IPS-NIHi11 (cell line): Measurements from ENCODE around the gene ZC2HC1B.
"Not testable (repeated sequence)": the region's sequence is repeated elsewhere in the genome, so short reads cannot be mapped to it uniquely, and the experiment has no call there.

Source experiments
- DNase-seq: peaks from one replicate; pipeline ENCODE4 v3.0.0; 2012; ENCODE audit warnings: mixed read lengths, low spot score

The ZC2HC1B gene, protein sequence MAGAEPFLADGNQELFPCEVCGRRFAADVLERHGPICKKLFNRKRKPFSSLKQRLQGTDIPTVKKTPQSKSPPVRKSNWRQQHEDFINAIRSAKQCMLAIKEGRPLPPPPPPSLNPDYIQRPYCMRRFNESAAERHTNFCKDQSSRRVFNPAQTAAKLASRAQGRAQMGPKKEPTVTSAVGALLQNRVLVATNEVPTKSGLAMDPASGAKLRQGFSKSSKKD

DNA sequence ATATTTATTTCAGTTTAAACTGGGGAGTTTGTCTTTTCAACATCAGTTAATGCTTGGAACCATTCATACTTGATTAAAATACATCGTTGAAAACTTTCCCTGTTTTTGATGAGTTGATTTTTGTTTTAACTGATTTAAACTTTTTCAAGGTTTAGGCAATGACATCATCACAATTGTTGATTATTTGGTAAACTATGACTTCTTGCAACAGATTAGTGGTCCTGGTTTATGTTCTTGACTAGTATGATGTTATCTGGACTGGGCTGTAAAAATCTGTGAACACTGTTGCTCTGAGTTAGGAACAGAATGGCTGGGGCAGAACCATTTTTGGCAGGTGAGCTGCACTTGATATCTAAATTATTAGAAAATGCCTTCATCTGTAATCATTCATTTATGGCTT is at the start of gene ZC2HC1B:
Gene ZC2HC1B (plus strand): TSS at position 241 of the 400 bp plus-strand sequence. CDS start 66 bp downstream, at position 307.
- DNase-seq = no peak

GRCh38 chr6:143817621-143818020 is 46.7 kb upstream of the ZC2HC1B start:
- DNase-seq = no peak

DNA sequence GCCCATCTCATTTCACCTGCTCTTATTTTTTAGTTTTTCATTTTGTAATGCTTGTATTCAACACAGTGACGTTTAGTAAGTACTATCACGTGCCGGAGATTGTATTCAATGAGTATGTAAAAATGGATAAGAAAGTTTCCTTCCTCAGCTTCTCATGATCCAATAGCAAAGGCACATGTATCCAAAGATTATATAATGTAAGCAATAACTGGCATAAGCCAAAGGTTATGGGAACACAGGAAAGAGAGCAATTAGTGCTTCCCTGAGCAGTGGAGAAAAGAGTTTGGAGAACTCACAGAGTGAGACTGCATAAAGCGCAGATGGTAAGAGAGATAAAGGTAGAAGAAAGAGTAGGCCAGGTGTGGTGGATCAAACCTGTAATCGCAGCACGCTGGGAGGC is 42.9 kb upstream of the ZC2HC1B start:
- DNase-seq = no peak

GRCh38 chr6:143822584-143823024 is 41.7 kb upstream of the ZC2HC1B start:
- no peak for DNase-seq

DNA sequence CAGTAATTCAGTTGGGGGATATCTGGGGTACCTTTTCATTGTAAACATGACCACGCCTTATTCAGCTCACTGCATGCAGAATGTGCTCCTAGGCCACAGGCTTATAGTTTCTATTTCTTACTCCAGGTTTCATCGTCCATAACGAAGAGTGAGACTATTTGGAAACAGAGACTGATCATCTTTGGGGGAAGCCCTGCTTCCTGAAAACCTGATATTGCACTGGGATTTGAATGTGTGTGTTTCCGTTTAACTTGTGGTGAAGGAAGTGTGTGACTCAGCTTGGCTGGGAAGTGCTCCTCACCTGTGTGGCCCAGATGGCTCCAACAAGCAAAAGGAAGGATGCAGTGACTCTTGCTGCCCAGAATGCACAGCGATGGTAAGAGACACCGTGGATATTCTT is 40.7 kb upstream of the ZC2HC1B start:
- DNase-seq = no peak

DNA sequence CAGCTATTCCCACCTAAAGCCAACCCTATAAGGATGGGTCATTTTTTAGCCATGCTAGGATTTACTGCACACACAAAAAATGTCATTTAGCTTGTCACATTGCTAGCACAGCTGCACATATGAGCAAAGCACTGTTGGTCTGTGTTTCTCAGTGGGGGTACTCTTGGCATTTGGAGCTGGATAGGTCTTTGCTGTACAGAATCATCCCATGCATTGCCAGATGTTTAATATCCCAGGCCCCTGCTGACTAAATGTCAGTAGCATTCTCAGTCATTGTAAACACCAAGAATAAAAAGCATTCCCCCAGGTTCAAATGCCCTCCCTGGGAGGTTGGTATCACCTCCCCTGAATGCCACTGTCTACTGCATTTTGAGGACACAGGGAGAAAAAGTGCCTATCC is 35.7 kb upstream of the ZC2HC1B start:
- no peak for DNase-seq

- no peak for DNase-seq
Measured at GRCh38 chr6:143836150-143836549, 28.1 kb upstream of the ZC2HC1B start.

DNA sequence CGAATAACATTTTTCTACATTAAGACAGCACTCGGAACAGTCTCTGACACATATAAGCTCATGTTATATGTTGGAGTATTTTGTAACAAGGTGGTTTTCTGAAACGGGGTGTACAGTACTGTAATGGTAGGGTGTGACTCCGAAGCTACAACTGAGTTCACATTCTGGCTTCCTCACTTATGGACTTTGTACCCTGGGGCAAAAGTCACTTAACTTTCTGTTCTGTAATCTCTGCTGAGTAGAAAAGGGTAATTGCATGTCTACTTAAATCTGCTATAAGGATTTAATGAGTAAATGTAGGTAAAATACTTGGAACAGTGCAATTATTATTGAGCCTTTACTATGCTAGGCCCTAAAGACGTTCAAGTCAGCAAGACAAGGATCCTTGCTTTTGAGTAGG is 25.9 kb upstream of the ZC2HC1B start:
- no peak for DNase-seq

GRCh38 chr6:143839196-143839595 is 25.1 kb upstream of the ZC2HC1B start:
- no peak for DNase-seq

- no peak for DNase-seq
Measured at GRCh38 chr6:143840595-143841265, 23.5 kb upstream of the ZC2HC1B start.

GRCh38 chr6:143842461-143842901 is 21.8 kb upstream of the ZC2HC1B start:
- no peak for DNase-seq

DNA sequence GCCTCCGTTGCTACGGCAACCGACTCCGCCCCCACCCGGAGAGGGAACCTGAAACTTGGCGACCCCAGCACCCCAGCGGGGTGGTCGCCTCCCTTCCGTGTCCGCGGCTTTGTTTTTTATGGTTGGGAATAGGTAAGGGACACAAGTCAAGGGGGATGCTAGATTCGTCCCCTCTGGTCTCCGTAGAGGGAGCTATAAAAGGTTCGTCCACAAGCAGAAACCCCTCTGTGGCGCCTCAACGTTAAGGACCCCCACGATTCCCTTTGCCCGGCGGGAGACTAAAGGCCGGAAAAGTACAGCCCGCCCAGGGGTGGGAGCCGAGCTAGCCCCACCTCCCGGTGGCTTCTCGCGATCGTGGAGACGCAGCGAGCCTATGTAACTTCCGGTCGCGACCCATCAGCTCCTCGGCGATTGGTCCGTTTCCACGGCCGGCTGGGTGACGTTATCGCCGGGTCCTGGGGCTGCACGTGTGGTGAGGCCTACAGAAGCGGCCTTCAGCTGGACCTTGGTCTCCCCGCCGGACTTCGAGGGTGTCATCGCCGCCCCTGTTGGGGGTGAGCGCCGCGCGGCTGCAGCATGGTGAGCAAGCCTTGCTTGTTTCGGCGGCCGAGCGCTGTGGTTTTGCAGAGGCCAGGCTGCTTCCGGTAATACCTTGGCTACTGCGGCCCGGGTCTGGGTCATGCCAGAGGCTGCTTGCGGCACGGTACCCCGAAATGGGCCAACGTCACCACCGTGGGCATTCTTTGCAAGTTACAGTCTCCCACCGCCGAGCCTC is 21.2 kb upstream of the ZC2HC1B start, which contains the start of gene LTV1:
Gene LTV1 (plus strand): TSS at position 437 of the 775 bp plus-strand sequence. CDS start 140 bp downstream, at position 577.
- DNase-seq = peak; percentile 99

GRCh38 chr6:143843677-143843999 is 20.6 kb upstream of the ZC2HC1B start:
- no peak for DNase-seq

- no peak for DNase-seq
Measured at GRCh38 chr6:143844006-143844405, 20.3 kb upstream of the ZC2HC1B start.

- no peak for DNase-seq
Measured at GRCh38 chr6:143845033-143845432, 19.2 kb upstream of the ZC2HC1B start.

- not testable (repeated sequence) for DNase-seq
Measured at GRCh38 chr6:143851706-143852105, 12.6 kb upstream of the ZC2HC1B start.

GRCh38 chr6:143855057-143855456 is 9.2 kb upstream of the ZC2HC1B start:
- not testable (repeated sequence) for DNase-seq

DNA sequence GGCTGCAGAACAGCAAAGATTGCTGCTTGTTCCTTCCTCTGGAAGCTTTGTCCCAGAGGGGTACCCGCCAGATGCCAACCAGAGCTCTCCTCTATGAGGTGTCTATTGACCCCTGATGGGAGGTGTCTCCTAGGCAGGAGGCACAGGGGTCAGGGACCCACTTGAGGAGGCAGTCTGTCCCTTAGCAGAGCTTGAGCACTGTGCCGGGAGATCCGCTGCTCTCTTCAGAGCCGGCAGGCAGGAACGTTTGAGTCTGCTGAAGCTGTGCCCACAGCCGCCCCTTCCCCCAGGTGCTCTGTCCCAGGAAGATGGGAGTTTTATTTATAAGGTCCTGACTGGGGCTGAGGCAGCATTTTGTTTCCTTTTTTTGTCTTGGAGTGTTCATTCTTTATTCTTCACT is 7.5 kb upstream of the ZC2HC1B start:
- not testable (repeated sequence) for DNase-seq

DNA sequence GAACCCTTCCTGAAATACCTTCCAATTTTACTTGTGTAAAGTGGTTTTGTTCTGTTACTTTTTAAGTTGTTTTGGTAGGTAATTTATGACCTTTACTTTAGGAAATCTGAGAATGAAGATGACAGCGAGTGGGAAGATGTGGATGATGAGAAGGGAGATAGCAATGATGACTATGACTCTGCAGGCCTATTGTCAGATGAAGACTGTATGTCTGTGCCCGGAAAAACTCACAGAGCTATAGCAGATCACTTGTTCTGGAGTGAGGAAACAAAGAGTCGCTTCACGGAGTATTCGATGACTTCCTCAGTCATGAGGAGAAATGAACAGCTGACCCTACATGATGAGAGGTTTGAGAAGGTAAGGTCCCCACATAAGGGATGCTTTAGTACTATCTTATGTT is 6.6 kb upstream of the ZC2HC1B start:
- DNase-seq = no peak

DNA sequence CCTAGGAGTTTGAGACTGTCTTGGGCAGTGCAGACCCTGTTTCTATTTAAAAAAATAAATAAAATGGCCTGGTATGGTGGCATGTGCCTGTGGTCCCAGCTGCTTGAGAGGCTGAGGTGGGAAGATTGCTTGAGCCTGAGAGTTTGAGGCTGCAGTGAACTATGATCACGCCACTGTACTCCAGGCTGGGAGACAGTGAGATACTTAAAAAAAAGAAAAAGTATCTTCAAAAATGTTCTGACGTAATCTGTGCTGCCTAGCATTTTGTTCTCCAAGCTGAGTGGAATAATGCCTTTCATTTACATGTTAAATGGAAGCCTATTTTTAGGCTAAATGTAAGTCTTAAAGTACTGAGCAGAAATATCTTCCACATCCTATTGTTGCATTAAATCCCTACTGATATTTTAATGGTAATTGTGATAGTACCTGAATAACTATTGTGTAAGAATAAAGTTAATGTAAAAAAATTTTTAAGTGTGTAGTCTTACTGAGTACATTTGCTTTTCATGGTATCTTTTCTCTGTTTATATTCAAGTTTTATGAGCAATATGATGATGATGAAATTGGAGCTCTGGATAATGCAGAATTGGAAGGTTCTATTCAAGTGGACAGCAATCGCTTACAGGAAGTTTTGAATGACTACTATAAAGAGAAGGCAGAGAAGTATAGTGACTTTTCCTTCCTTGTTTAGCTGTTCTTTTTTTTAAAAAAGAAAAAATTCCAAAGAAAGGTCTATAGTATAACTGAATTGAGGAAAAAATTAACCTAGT is 4.2 kb upstream of the ZC2HC1B start:
- no peak for DNase-seq

DNA sequence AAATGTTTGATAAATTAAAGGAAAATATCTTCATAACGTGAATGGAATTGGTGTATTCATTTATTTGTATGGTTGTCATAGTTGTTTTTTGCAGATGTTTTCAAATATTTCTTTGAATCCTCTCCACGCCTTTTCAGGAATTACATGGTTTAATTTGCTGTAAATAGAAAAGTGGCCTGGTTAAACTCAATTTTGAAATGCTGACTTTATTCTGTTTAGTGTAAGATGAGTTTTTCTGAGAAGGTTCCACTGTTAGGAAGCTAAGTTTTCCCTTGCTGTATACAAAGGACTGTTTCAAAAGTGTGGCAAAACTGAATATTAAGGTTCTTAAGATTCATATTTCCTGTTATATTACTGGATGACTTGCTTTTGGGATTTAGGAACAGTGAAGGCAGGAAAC is 503 bp upstream of the ZC2HC1B start:
- DNase-seq = no peak

GRCh38 chr6:143867236-143867635 is 3.0 kb downstream of the ZC2HC1B start:
- no peak for DNase-seq
